Colon (tissue), 2 donors: Measurements from ENCODE around the gene ALG5.
A peak's percentile ranks its signal among the peaks of the same experiment; 100 is the strongest.

ENCODE experiments used
- FAIRE-seq: peaks from 2 replicates; lab custom pipeline; 2012; peaks lifted over from hg19 to GRCh38; lab: Jason Lieb, UNC
- donor health status: control.
- donor health status: control.

ALG5 gene, protein sequence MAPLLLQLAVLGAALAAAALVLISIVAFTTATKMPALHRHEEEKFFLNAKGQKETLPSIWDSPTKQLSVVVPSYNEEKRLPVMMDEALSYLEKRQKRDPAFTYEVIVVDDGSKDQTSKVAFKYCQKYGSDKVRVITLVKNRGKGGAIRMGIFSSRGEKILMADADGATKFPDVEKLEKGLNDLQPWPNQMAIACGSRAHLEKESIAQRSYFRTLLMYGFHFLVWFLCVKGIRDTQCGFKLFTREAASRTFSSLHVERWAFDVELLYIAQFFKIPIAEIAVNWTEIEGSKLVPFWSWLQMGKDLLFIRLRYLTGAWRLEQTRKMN

DNA sequence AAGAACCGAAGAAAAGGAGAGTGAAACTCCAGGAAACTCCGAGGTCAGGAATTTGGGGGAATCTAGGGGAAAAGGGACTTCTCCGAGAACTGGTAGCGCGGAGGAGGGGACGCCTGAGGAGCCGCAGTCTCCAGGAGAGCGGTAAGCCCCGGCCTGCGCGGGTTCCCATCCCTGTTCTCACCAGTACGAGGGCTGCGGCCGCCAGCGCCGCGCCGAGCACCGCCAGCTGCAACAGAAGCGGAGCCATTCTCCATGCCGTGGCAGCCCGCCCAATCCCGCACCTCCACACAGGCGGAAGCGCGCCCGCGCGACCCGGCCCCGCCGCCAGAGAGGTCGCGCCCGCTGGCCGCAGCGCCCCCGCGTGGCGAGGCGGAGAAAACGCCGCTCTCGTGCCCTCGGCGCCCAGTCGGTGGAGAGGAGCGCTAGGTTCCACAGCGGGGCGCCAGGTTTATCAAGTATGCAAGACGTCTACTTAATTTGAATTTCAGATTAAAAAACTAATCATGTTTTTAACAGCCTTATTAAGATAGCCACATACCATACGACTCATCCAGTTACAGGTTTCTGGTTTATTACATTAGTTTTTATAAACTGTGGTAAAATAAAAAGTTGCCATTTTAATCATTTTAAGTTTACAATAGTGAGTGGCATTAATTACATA lies at the start of gene ALG5:
ALG5 (minus strand) TSS at position 287 of the 661 bp plus-strand sequence; CDS start at position 247, 40 bp downstream.
- FAIRE-seq: no peak

DNA sequence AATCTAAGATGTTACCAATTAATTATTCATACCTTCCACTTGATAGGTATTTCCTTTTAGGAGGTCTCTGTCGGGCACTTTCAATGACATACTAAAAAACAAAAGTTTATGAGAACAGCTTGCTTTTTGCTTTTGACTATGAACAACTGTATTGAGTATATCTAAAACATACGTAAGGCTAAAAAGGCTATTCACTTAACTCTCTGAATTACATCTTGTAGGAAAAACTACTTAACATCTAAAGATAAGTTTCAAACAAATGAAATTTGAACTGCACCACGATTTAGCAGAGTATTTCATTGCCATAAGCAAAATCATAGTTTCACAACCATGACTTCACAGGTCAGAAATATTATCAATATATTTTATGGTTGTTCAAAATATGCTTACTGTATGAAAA lies 48.7 kb upstream of the ALG5 start:
- FAIRE-seq: no peak

DNA sequence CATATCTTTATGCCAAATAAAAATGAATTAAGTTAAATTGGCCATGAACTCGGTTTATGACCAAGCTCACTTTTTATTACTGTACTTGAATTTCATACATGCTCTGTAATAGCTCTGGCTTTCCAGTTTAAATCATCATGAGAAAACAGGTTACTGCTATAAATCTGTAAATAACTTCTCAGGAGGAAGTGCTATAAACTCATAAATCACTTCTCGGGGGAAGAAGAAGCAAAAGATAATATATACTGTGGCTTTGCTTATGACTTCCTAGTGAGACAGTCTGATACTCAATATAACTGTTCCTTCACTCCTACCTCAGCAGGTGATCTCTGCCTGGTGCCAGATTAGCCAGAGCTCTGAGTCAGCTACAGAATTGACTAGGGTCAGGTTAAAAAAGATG lies 47.9 kb upstream of the ALG5 start:
- FAIRE-seq: no peak

DNA sequence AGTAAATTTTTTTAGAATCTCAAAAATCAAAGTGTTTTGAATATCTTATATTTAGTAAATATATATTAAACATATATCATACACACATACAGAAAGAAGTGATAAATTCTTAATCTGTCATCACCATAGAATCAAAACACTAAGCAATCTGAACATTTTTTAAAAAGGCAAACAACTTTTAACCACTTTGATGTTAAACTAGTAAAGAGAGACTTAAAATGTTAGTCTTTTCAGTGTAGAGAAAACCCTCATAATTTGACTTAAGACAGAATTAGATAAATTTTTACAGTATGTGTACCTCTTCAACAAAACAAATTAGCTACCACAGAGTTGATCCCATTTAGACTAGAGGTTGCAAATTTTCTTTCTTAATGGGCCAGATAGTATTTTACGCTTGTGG lies 46.9 kb upstream of the ALG5 start:
- no peak for FAIRE-seq

DNA sequence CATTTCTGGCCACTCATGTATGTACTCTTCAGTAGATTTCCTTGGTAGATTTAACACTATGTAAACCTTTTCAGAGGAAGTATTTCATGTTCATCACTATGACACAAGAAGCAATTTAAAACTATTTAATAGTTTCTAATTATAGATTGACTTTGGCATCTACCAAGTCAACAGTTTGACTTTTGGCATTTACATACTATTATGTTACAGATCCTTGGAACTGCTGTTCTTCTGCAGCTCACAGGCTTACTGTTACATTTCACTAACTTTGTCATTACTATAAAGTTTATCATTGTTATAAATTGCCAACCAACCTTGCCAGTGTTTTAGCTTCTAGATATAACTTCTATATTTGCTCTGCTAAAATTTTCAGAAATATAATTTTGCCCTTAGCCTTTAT lies 41.6 kb upstream of the ALG5 start:
- no peak for FAIRE-seq

DNA sequence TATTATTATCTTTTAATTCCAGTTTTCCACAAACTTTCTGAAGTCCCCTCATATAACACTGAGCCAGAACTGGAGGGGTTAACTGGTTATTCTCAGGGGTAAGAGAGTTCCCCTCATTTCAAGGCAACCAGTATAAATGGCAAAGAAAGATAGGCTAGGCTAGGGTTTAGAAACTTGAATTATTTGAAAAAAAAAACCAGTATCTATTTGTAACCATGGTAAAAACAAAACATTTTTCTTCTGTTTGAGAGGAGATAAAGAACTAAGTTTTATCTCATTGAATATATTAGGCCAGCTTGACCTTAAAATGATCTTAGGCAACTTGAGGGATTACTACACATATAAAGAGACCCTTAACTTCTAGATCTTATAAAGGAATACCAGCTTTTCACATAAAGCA lies 40.8 kb upstream of the ALG5 start:
- no peak for FAIRE-seq

DNA sequence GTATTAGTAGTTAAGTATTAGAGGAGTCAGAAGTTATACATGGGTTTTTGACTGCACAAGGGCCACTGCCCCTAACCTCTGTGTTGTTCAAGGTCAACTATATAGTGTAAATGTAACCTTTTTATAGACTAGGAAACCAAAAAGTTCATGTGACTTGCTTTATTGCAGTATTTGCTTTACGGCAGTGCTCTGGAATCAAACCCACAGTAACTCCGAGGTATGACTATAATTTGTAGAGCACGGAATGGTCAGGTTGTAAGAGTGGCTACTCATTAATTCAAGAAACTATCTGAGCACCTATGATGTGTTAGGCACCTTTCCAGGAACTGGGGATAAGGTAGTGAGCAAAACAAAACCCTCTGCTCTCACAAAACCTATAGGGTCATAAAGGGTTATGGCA lies 38.1 kb upstream of the ALG5 start:
- FAIRE-seq: no peak

DNA sequence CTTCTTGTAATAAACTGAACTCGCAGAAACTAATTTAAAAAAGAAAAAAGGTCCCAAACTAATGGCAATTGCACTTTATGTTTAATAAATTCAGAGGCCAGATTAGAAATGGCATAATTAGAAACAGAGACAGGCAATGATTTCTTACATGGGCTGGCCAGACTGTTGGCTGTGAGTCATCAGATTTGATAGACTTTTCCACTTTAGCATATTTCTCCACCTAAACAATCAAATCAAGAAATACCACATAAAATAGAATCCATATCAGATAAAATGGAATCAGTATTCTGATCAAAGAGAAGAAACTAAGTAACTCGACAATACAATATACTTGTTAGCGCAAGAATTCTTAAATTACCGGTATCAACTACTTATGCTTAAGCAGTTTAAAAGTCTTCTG lies 30.5 kb upstream of the ALG5 start:
- no peak for FAIRE-seq

DNA sequence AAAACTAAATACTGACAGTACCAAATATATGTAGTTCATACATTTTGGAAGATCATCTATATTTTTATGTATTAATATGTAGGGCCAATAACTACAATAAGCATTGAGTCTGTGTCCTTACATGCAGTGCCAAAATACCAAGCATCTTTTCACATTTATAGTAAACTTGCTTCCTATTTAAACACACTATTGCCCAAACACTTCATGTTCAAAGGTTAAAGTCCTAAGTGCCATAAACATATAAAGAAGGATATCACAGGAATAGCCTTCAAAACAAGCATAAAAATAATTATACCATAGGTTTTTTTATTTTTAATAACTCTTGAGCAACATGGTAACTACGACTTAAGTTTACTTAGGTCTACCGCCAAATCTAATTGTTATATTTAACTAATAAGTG lies 28.5 kb upstream of the ALG5 start:
- peak; percentile 41 for FAIRE-seq

DNA sequence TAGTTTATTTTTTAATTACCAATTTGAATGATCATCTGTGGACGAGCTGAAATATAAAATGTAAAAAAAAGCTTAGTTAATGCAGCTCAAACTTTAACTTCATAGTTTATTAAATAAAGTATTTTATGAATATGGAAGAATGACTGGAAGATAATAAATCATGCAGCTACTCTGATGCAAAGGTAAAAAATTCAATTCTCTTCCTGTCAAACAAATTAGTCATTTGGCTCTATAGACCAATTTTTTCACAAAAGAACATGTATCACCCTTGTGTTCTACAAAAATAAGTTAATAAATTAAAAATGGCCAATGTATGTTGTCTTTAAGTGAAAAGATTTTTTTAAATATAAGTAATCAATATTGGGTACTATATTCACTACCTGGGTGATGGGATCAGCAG lies 27.6 kb upstream of the ALG5 start:
- peak; percentile 58 for FAIRE-seq

DNA sequence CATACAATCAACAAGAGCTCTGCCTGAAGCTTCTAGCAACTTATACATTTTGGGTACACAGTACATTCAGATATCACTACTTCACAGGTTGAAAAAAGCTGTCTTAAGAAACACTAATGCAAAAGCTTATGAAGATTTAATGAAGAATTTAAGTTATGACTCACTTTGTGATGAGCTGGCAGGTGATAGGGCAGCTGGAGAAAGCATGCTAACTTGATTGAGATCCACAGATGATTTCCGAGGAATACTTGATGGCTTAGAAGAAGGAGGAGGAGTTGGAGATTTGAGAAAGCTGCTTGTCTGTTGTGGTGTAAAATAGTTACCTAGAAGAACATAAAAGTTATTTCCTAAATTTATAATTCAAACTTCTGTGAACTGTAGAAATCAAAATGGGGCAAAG lies 24.7 kb upstream of the ALG5 start:
- FAIRE-seq: no peak

DNA sequence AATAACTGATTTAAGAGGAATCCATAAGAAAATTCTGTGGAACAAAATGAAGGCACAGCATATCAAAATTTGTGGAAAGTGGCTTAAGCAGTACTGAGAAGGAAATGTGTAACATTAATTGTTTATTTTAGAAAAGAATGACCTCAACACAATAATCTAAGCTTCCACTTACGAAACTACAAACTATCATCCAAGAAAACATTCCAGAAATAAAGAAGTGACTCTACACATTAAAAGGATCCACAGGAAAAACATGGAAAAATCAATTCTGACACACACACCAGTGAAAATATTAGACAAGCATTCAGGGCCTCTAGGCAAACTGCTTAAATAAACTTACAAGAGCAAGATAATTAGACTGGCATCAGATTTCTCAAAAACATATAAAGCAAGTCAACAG lies 15.5 kb upstream of the ALG5 start:
- no peak for FAIRE-seq

DNA sequence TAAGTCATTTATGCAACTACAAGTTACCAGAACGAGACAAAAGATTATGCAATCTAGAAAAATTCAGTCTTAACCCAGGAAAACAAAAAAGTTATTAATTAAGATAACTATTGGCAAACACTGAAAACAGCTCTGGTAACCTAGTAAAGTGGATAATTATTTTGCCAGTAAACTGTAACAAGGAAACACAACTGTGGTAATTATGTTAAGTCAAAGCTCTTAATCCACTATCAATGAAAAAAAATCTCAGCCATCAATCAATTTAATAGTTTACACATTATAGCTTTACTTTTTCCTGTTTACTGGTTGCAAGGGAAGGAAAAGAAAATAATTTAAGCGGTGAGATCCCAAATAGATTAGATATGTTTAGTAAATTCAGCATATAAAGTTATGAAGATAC lies 12.6 kb upstream of the ALG5 start:
- FAIRE-seq: no peak

DNA sequence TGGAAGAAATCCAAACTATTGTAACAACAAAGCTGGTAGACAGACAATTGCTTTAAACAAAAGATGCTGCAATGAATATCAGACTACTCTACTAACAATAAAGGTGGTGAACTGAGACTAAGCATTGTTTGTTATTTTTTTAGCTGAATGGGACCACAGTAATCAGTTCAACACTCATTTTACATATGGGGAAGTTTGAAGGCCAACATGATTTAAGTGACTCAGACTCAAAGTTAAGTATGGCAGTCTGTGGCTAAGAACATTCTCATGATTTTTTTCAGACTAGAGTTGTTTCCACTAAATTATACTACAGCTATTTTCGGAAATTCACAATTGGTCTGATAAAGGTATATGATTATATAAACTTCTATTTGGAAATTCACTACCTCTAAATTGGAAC lies 11.9 kb upstream of the ALG5 start:
- FAIRE-seq: no peak

DNA sequence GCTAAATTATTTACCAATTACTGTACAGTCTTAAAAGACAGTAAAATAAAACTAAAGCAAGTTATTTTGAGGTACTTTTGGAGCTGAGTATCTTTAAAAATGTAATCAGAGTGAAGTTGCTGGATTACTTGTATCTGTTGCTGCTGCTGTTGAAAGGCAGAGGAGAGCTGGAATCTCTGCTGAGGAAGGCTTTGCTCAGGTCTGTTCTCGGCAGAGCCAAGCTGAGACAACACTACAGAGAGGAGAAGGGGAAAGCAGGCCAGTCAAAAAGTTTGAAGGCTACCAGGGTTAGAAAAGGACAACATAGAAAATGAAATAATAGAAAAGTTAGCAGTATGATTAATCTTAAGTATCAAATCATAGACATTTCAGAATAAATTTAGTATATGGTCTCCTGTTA lies 11.3 kb upstream of the ALG5 start:
- FAIRE-seq: no peak

DNA sequence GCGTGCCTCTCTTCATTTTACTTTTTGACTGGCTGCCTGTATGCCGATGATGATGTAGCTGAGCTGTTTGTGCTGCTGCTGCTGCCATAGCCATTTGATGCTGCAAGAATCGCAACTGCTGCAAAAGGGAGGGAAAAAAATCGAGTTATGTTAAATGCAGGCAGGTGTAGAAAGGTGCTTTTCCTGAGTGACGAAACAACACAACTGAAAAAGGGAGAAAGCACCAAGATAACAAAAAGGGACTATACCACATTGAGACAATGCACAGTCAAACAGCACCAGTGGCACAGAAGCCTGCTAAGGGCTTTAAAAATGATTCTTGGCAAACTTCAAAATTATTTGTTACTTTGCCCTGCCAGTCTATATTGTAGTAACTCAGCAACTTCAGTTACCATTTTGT lies 10.6 kb upstream of the ALG5 start:
- FAIRE-seq: no peak

DNA sequence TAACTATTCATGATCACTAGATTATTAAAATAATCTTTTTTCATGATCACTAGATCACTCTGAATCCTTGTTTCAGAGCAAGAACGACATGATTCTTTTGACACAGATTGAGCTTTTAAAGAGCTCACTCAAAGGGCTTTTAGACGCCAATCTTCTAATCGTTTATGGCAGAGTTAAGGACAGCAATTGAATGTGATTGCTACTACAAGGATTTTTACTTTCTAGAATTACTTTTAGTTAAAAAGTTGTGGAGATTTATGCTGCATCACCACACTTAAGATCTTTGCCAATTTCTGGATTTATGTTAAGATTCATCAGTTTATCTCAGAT lies 2.7 kb upstream of the ALG5 start:
- FAIRE-seq: no peak

DNA sequence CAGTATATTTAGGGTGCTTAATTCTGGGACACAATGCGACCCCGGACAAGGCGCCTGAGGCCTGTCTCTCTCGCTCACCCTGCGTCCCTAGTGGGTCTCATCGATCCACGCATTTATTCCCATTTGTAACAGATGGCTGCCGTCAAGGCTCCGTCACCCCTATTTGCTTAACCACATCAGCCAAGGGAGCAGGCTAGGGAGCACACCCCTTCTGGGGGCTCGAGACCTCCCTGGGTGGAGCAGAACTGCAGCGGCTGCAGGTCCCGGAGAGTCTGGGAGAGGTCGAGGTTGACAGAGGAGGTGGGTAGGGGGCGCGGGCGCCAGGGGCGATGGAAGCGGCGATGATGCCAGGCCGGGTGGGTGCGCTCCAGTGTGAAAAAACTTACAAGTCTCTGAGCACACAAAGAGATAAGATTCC lies 507 bp downstream of the ALG5 start:
- no peak for FAIRE-seq

DNA sequence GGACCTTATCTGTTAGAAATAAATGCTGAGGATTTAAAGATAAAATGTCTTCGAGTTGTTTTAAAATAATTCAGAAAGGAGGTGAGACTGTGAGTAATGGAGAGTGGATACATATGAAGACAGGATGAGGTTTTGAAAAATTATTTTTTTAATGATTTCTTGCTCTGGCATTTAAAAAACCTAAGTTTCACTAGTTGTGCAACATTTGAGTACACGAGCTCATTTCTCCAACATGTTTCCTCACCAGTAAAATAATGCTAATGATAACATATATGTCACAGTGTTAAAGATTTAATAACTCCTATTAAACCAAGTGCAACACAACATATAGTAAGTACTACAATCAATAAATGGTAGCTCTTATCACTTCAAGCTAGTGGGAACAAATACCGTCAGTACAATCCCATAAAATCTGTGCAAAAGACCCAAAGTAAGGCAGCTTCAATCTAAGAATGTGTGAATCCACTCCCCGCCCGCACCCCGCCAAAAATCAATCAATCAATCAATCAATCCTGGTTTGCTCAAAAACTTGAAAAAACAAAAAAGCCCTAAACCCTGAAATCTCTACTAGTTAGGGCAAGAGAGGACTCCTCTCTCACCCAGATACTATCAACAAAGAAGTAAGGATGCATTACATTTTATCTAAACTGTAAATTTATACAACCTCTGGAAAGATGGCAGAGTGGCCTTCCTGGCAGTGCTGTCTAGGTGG lies 1.3 kb downstream of the ALG5 start:
- FAIRE-seq: no peak

DNA sequence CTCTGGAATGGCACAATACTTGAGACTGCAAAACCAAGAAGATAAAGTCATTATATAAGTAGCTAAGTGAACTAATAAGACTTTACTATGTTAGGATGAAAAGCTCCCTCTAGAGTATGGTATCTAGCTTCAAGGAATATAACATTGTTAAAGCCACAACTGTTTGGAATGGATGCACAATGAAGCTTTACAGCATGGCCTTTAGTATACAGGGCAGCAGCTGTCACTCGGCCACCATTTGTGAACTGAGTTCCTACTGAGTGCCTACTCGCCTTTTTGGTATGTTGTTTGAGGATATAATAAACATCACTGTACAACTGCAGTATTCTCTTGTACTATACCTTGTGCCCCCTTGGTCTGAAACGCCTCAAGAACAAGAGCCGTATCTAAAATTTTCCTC lies 6.8 kb downstream of the ALG5 start:
- FAIRE-seq: no peak

DNA sequence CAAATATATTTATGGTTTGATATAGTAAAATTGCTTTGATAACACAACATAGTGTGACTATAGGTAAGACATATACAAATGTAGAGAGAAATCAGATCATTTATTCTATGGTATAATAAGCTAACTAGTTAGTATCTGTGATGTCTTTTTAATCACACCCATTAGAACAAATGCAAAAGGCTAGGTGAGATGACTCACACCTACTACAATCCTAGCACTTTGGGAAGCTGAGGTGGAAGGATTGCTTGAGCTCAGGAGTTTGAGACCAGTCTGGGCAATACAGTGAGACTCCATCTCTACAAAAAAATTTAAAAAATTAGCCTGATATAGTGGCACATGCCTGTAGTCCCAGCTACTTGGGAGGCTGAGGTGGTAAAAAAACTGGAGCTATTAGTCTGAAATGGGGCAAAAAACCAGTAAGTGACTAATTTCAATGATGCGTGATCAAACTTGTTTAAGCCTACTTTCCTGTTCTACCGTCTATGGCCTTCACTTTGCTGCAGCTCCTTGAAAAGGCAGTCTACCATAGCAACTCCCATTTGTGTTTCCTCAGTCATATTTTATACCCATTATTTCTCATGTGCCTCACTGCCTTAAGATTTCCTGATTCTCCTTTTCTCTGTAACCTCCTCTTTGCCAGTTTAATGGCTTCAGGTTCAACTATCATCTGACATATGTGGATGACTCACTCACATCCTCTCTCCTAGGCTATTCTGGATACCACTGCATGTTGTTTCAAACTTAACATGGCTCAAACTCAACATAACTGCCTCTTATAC lies 12.5 kb downstream of the ALG5 start:
- FAIRE-seq: no peak

DNA sequence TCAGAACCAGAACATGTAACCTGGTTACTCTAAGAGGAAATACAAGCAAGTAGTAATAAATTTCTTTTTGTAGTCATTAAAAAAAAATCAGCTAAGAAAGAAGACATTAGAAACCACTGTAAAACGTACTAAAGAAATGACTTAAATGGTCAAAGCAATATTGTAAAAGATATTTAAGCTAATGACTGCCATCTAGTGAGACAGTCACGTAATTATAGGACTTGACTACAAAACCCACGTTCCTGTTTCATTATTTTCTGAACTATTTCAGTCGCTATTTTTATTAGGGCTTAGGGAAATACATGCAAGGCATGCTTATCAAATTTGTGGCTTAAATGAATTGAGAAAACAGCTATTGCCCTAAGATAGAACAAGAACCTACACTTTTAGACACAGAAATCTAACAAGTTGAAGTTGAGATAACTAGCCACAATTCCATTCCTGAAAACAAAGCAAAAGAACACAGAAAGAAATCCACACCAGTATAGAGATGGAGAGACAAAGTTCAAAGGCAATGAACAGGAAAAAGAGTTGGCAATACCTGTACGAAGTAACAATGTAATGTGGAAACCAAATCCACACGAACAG lies 17.9 kb downstream of the ALG5 start:
- FAIRE-seq: no peak
